ENCODE measurements around the gene SLC9A9. TPM values are rescaled to one million over a fixed set of nuclear protein-coding genes. Genes with fewer than 3 reads are reported as not detected.
"Not testable (repeated sequence)": the region's sequence is repeated elsewhere in the genome, so short reads cannot be mapped to it uniquely, and the experiment has no call there.

Gene SLC9A9
- total RNA-seq, 4 donors from 2014 or later = 13.4 to 15.0 (median 14.4) TPM

DNA sequence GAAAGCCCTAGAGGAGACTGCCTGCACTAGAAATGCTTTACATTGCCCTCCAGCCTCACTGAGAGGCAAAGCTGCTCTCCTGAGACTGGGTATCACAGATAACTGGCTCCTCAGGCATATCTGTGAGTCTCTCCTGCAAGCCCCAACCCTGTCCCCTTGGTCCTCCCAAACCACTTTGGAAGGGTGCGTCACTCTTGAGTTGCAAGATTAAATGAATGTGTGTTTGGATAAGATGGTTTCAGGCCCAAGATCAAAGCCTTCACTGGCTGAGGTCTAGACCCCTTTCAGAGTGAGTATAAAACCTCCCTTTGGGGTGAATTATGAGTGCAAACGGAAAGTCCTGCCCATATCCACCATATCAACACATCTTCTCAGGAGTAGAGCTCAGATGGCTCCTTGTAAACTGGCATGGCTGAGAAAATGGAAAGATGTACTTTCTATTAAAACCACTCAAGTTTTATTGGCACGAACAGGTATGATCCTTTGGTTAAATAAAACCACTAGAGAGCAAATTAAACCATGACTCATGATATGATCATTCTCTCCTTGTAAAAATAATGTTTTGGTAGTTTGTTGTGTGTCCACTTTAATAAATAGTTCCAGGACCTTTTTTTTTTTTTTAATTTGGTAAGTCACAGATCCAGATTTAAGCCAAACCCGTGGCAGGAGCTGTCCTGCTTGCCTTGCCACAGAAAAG, 564.7 kb downstream of the SLC9A9 start:
- no peak overlapping the region for H3K27ac ChIP-seq (replicated peaks in 1 of 4)
- no peak for DNase-seq (ENCODE audit: extremely low spot score)
- 92% methylated on average over 4 of the region's 4 CpGs for WGBS

DNA sequence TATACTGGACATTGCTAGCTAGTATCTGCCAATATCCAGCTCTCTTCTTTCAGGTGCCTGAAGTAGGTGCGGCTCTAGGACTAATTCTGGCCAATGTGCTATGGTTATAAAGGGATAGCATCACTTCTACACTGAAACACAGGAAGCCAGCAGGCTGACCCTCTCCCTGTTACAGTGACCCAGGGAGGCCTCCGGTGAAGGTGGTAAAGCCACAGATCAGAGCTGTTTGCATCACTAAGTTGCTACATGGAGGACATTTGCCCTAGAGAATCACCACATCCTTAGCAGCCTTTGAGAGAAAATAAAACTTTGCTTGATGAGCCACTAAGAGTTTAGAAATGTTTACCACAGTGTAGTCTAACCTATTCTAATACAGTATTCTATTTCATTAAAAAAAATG, 567.3 kb downstream of the SLC9A9 start:
- 92% methylated on average over 2 of the region's 2 CpGs for WGBS
- no peak for DNase-seq (ENCODE audit: extremely low spot score)

More for the DNA sequence above, 564.7 kb downstream of the SLC9A9 start:
- no peaks in the 10 kb centered on the region for H3K36me3 ChIP-seq
- no peaks in the 10 kb centered on the region for H3K4me1 ChIP-seq
- TF ChIP-seq EP300 (IDR thresholded peaks at IDR 0.05) (no peak), POLR2A (IDR thresholded peaks at IDR 0.05; ENCODE audit: low read depth) (no peak), CTCF (IDR thresholded peaks at IDR 0.05) (no peak), POLR2AphosphoS5 (IDR thresholded peaks at IDR 0.05) (no peak)
- intact Hi-C loops (cut with DNase I) = no loop called here
- H3K4me3 ChIP-seq = no peak overlapping the region
- H3K27me3 ChIP-seq = no peaks in the 10 kb centered on the region
- H3K9me3 ChIP-seq = no peaks in the 10 kb centered on the region

GRCh38 chr3:143279567-143279966, 568.7 kb downstream of the SLC9A9 start:
- intact Hi-C loops (cut with DNase I); H3K4me3 ChIP-seq; H3K9me3 ChIP-seq; H3K36me3 ChIP-seq; DNase-seq (ENCODE audit: extremely low spot score); H3K27me3 ChIP-seq; H3K27ac ChIP-seq (replicated peaks in 1 of 4); H3K4me1 ChIP-seq: not testable (repeated sequence)
- 98% methylated on average over 5 of the region's 5 CpGs for WGBS

More for the DNA sequence above, 567.3 kb downstream of the SLC9A9 start:
- no peaks in the 10 kb centered on the region for H3K36me3 ChIP-seq
- H3K4me1 ChIP-seq = no peaks in the 10 kb centered on the region
- TF ChIP-seq POLR2AphosphoS5 (IDR thresholded peaks at IDR 0.05) (no peak), EP300 (IDR thresholded peaks at IDR 0.05) (no peak), POLR2A (IDR thresholded peaks at IDR 0.05; ENCODE audit: low read depth) (no peak), CTCF (IDR thresholded peaks at IDR 0.05) (no peak)
- no peaks in the 10 kb centered on the region for H3K27me3 ChIP-seq
- no peaks in the 10 kb centered on the region for H3K9me3 ChIP-seq
- H3K4me3 ChIP-seq = no peak overlapping the region
- no peak overlapping the region for H3K27ac ChIP-seq (replicated peaks in 1 of 4)
- intact Hi-C loops (cut with DNase I) = no loop called here

- Histone ChIP-seq H3K4me3 (no peak overlapping the region), H3K4me1 (no peaks in the 10 kb centered on the region), H3K27me3 (no peaks in the 10 kb centered on the region), H3K27ac (replicated peaks in 1 of 4) (no peak overlapping the region), H3K36me3 (no peaks in the 10 kb centered on the region), H3K9me3 (no peaks in the 10 kb centered on the region)
- intact Hi-C loops (cut with DNase I) = no loop called here
- DNase-seq (ENCODE audit: extremely low spot score) = no peak
- WGBS = 79% methylated on average over 1 of the region's 1 CpG
- TF ChIP-seq POLR2A (IDR thresholded peaks at IDR 0.05; ENCODE audit: low read depth) (no peak), CTCF (IDR thresholded peaks at IDR 0.05) (no peak), POLR2AphosphoS5 (IDR thresholded peaks at IDR 0.05) (no peak), EP300 (IDR thresholded peaks at IDR 0.05) (no peak)
Measured at GRCh38 chr3:143278721-143279120, 569.5 kb downstream of the SLC9A9 start.

GRCh38 chr3:143277531-143277930, 570.7 kb downstream of the SLC9A9 start:
- TF ChIP-seq EP300 (IDR thresholded peaks at IDR 0.05) (no peak), POLR2A (IDR thresholded peaks at IDR 0.05; ENCODE audit: low read depth) (no peak), POLR2AphosphoS5 (IDR thresholded peaks at IDR 0.05) (no peak), CTCF (IDR thresholded peaks at IDR 0.05) (no peak)
- intact Hi-C loops (cut with DNase I) = no loop called here
- 87% methylated on average over 2 of the region's 2 CpGs for WGBS
- H3K27me3 ChIP-seq = no peaks in the 10 kb centered on the region
- DNase-seq (ENCODE audit: extremely low spot score) = no peak
- no peak overlapping the region for H3K4me3 ChIP-seq
- H3K36me3 ChIP-seq = no peaks in the 10 kb centered on the region
- no peak overlapping the region for H3K27ac ChIP-seq (replicated peaks in 1 of 4)
- H3K9me3 ChIP-seq = no peaks in the 10 kb centered on the region
- H3K4me1 ChIP-seq = no peaks in the 10 kb centered on the region

All from esophagus muscularis mucosa (tissue), 4 donors.